K562 (cell line): ENCODE measurements around the gene DHX32. TPM values are rescaled to one million over a fixed set of nuclear protein-coding genes. Genes with fewer than 3 reads are reported as not detected.

Source experiments
- ATAC-seq: fragments of 200-7000 bp; cut with Tn5 transposase; 3 replicates; pipeline ENCODE4 v1.9.1; 2020; ENCODE audit warnings: moderate library complexity
- BruUV-seq: library from RNA; stranded (reverse); fragments of 400-500 nt; replicated peaks from 2 replicates; lab custom pipeline; 2021; lab: Mats Ljungman, UMichigan
- CTCF ChIA-PET: fragments of 300-600 bp; formaldehyde crosslinking; extraction: SDS; loops from one replicate; lab custom pipeline; 2021; ENCODE audit warnings: low intra/inter-chr PET ratio; lab: Yijun Ruan, JAX
- POLR2A ChIA-PET: fragments of 300-600, 350-650 bp; sonication (Branson Sonifier 250); formaldehyde crosslinking; extraction: SDS; loops from one replicate; lab custom pipeline; 2021; ENCODE audit warnings: antibody characterized with exemption, inconsistent platforms; lab: Yijun Ruan, JAX
- DNase-seq, 4 experiments: peaks; one replicate each; pipeline versions ENCODE4 v3.0.0 to v3.0.0-alpha.2; 2011 to 2018; ENCODE audit warnings: low spot score in 3 of 4, mixed read lengths in 3 of 4; ENCODE audit errors: extremely low read depth in 1 of 4
- FAIRE-seq: peaks from 2 replicates; lab custom pipeline; 2011; peaks lifted over from hg19 to GRCh38; lab: Jason Lieb, UNC
- H2AFZ ChIP-seq: 2 replicates; pipeline ENCODE4 v1.6.0; 2011; ENCODE audit warnings: low read depth, low read length, control low read depth, inconsistent platforms
- H3K27ac ChIP-seq: fragments of 200-600 bp; 3 replicates; pipeline ENCODE4 v1.8.0; 2011; ENCODE audit warnings: low read depth, mild to moderate bottlenecking, control low read depth, inconsistent platforms, low read length, moderate library complexity, mixed read lengths; ENCODE audit errors: extremely low read depth
- H3K27me3 ChIP-seq, 2 experiments: fragments of 300-600 bp in 1 of 2; 2 replicates in 1 of 2; 3 replicates in 1 of 2; pipeline versions ENCODE4 v1.6.0 to v1.8.0; 2011; ENCODE audit warnings: inconsistent platforms in 2 of 2, low read length in 2 of 2, mild to moderate bottlenecking in 1 of 2, mixed read lengths in 1 of 2, moderate library complexity in 1 of 2; ENCODE audit not compliant: control insufficient read depth in 2 of 2, insufficient read depth in 2 of 2
- H3K36me3 ChIP-seq: fragments of 300-600 bp; 3 replicates; pipeline ENCODE4 v1.8.0; 2011; ENCODE audit warnings: mild to moderate bottlenecking, low read length, inconsistent platforms; ENCODE audit not compliant: control insufficient read depth, insufficient read depth
- H3K4me1 ChIP-seq, 2 experiments: fragments of 200-600 bp in 1 of 2; replicated peaks in 1 of 2; 2 replicates in 1 of 2; 3 replicates in 1 of 2; pipeline versions ENCODE4 v1.5.1 to v1.8.0; 2011; ENCODE audit warnings: inconsistent platforms in 2 of 2, low read length in 2 of 2, mild to moderate bottlenecking in 1 of 2, mixed read lengths in 1 of 2, moderate library complexity in 1 of 2; ENCODE audit not compliant: control insufficient read depth in 2 of 2, insufficient read depth in 2 of 2
- H3K4me2 ChIP-seq: 2 replicates; pipeline ENCODE4 v1.6.1; 2011; ENCODE audit warnings: low read length, control low read depth, inconsistent platforms, mixed read lengths; ENCODE audit not compliant: insufficient read depth
- H3K4me3 ChIP-seq: fragments of 200-600 bp; sonication (generic), shearing (Covaris generic); 2 replicates; pipeline ENCODE4 v1.5.1; 2016; ENCODE audit warnings: control low read depth, inconsistent platforms
- H3K79me2 ChIP-seq: fragments of 200-600 bp; 3 replicates; pipeline ENCODE4 v1.8.0; 2011; ENCODE audit warnings: low read length, inconsistent platforms; ENCODE audit not compliant: control insufficient read depth, insufficient read depth
- H3K9ac ChIP-seq, 2 experiments: 2 replicates each; pipeline versions ENCODE4 v1.6.0 to v1.6.1; 2011; ENCODE audit warnings: low read depth in 2 of 2, low read length in 2 of 2, control low read depth in 1 of 2, inconsistent platforms in 1 of 2, mild to moderate bottlenecking in 1 of 2, mixed read lengths in 1 of 2; ENCODE audit not compliant: insufficient read depth in 1 of 2
- H3K9me1 ChIP-seq: one replicate; pipeline ENCODE4 v1.6.0; 2011; ENCODE audit warnings: inconsistent platforms, mild to moderate bottlenecking, low read length, moderate library complexity; ENCODE audit not compliant: control insufficient read depth, insufficient read depth
- H3K9me3 ChIP-seq: replicated peaks from 2 replicates; pipeline ENCODE4 v1.5.1; 2011; ENCODE audit warnings: low read depth, low read length, inconsistent platforms; ENCODE audit not compliant: control insufficient read depth, insufficient read depth
- H4K20me1 ChIP-seq: replicated peaks from 2 replicates; pipeline ENCODE4 v1.6.1; 2011; ENCODE audit warnings: low read length, inconsistent platforms, mixed read lengths; ENCODE audit not compliant: control insufficient read depth, insufficient read depth
- ESRRB ChIP-seq: fragments of 250-450 bp; sonication (Bioruptor Pico); IDR thresholded peaks from 2 replicates; pipeline ENCODE4 v1.5.0; 2020; ENCODE audit warnings: mild to moderate bottlenecking, moderate library complexity, borderline replicate concordance
- FIP1L1 ChIP-seq: fragments of 200-400 bp; formaldehyde crosslinking; IDR thresholded peaks from 2 replicates; pipeline ENCODE4 v1.6.1; 2018; ENCODE audit warnings: mild to moderate bottlenecking, low read depth, low read length; ENCODE audit not compliant: poor library complexity, severe bottlenecking
- HEY1 ChIP-seq: fragments of 250-450 bp; sonication (Bioruptor Pico); IDR thresholded peaks from 2 replicates; pipeline ENCODE4 v1.5.0; 2020; ENCODE audit warnings: mild to moderate bottlenecking, moderate library complexity, borderline replicate concordance
- RBM25 ChIP-seq: fragments of 200-400 bp; formaldehyde crosslinking; IDR thresholded peaks from 2 replicates; pipeline ENCODE4 v1.6.1; 2018; ENCODE audit warnings: low read length, low read depth, moderate library complexity; ENCODE audit not compliant: severe bottlenecking
- TCF7L2 ChIP-seq: fragments of 150-350 bp; IDR thresholded peaks from 2 replicates; pipeline ENCODE4 v1.6.1; 2016; ENCODE audit warnings: low read depth, mild to moderate bottlenecking, low read length, moderate library complexity
- ZC3H8 ChIP-seq: fragments of 450-650 bp; IDR thresholded peaks from 2 replicates; pipeline ENCODE4 v1.6.1; 2017
- ZNF212 ChIP-seq: fragments of 450-650 bp; formaldehyde crosslinking; IDR thresholded peaks from 2 replicates; pipeline ENCODE4 v1.4.0; 2020; ENCODE audit warnings: mild to moderate bottlenecking
- ZNF644 ChIP-seq: fragments of 200-800 bp; sonication (Bioruptor generic); IDR thresholded peaks from 2 replicates; pipeline ENCODE4 v1.6.1; 2016; ENCODE audit warnings: low read depth, missing genetic modification characterization, missing compliant biosample characterization
- ZNF830 ChIP-seq: fragments of 250-450 bp; sonication (Bioruptor Pico); IDR thresholded peaks from 2 replicates; pipeline ENCODE4 v1.5.0; 2021; ENCODE audit warnings: mild to moderate bottlenecking
- ZSCAN32 ChIP-seq: fragments of 450-650 bp; formaldehyde crosslinking; IDR thresholded peaks from 2 replicates; pipeline ENCODE4 v1.4.0; 2020; ENCODE audit warnings: mild to moderate bottlenecking, moderate library complexity
- WGBS: fragments of 100-300 bp; shearing (Covaris generic); methylation state at CpG from one replicate; pipeline ENCODE4 v1.1.6; 2016; ENCODE audit warnings: low coverage, mixed read lengths; ENCODE audit not compliant: insufficient coverage; ENCODE audit errors: missing lambda C conversion rate; 5-methylcytosine and 5-hydroxymethylcytosine counted together
- in situ Hi-C: fragments of 300-500 bp; cut with MboI; formaldehyde crosslinking; loops from 4 replicates; pipeline ENCODE4 v1.15.0; 2018; ENCODE audit warnings: inconsistent platforms, mixed read lengths
- intact Hi-C: fragments of 100-400 bp; cut with micrococcal nuclease; formaldehyde crosslinking; loops from 2 replicates; pipeline ENCODE4 v1.14.2; 2022
- polyA plus RNA-seq, 8 experiments: library from polyadenylated mRNA; depleted of rRNA in 4 of 8; stranded (reverse) in 5 of 8; unstranded in 3 of 8; fragments of >200 nt; fragmentation: Nextera tagmentation in 2 of 8; fragmentation: Illumina TruSeq in 1 of 8; extraction: Ambion mirVana in 2 of 8; extraction: Trizol in 1 of 8; gene quantifications; 2 replicates each; pipeline versions ENCODE4 v1.2.1 to v1.2.3, GENCODE V29; 2011 to 2014; ENCODE audit warnings: inconsistent platforms in 1 of 8, missing spikeins in 1 of 8
- total RNA-seq, 7 experiments: library from RNA; depleted of rRNA in 6 of 7; stranded (reverse); fragments of >200 nt in 6 of 7; fragmentation: Illumina TruSeq in 2 of 7; extraction: Trizol in 2 of 7; gene quantifications; 2 replicates each; pipeline versions ENCODE4 v1.2.1 to v1.2.3, GENCODE V29; 2011 to 2021; ENCODE audit warnings: low replicate concordance in 1 of 7
- TF ChIP-seq, protein P1 (sequence below): sonication (generic); formaldehyde crosslinking; IDR thresholded peaks from 2 replicates; pipeline ENCODE4 v1.8.0; 2022; ENCODE audit warnings: missing genetic modification reagents, mild to moderate bottlenecking, borderline replicate concordance
- TF ChIP-seq, protein P2 (sequence below): fragments of 250-450 bp; sonication (Bioruptor Pico); IDR thresholded peaks from 2 replicates; pipeline ENCODE4 v1.8.0; 2022; ENCODE audit warnings: moderate library complexity, mild to moderate bottlenecking, inconsistent platforms
- TF ChIP-seq, protein P3 (sequence below): fragments of 250-450 bp; sonication (Bioruptor Pico); IDR thresholded peaks from 2 replicates; pipeline ENCODE4 v1.5.0; 2022; ENCODE audit warnings: mild to moderate bottlenecking
- TF ChIP-seq, protein P4 (sequence below), 2 experiments: fragments of 450-650 bp; conservative IDR thresholded peaks; 2 replicates each; pipeline ENCODE4 v1.6.1; 2017; ENCODE audit warnings: mild to moderate bottlenecking in 2 of 2, moderate library complexity in 2 of 2

DHX32 gene
- total and polyA plus RNA-seq, 9 of the 15 experiments (the other 6 are each of a cell fraction or from before 2014, with no cell fraction given), result 5.8 to 23.5 (median 17.5) TPM

DNA sequence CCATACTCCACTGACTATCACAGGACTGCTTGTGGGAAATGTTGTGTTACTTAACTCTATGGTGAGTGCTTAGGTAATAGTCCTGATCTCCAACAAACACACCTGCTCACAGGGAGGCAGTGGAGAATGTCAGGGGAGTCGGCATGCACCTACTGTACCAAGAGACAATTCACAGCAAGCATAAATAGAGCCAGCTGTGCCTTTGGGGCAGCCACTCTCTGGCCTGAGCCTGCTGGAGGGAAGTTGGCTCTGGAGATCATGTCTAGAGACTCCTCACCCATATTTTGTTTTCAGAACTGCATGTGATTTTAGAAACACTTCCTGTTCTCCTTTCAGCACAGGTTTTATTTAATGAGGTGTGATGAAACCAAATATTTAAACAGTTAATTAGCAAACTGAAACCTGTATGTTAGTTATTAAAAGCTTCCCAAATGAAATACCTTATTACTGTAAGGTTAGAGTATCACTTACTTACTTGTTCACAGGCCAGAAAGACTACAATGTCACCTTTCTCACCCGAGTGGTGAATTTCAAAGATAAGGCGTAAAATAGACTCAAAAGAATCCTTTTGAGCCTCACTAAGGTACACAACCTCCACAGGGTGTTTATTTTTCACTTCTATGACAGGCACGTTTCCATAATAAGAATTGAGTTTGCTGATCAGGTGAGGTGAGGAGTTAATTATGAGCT lies 21.8 kb downstream of the DHX32 start (continued):
- TF ChIP-seq, protein P1, sequence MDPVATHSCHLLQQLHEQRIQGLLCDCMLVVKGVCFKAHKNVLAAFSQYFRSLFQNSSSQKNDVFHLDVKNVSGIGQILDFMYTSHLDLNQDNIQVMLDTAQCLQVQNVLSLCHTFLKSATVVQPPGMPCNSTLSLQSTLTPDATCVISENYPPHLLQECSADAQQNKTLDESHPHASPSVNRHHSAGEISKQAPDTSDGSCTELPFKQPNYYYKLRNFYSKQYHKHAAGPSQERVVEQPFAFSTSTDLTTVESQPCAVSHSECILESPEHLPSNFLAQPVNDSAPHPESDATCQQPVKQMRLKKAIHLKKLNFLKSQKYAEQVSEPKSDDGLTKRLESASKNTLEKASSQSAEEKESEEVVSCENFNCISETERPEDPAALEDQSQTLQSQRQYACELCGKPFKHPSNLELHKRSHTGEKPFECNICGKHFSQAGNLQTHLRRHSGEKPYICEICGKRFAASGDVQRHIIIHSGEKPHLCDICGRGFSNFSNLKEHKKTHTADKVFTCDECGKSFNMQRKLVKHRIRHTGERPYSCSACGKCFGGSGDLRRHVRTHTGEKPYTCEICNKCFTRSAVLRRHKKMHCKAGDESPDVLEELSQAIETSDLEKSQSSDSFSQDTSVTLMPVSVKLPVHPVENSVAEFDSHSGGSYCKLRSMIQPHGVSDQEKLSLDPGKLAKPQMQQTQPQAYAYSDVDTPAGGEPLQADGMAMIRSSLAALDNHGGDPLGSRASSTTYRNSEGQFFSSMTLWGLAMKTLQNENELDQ, result no peak
- TF ChIP-seq HEY1 (CRISPR knock-in tag) (no peak), ESRRB (no peak)

DNA sequence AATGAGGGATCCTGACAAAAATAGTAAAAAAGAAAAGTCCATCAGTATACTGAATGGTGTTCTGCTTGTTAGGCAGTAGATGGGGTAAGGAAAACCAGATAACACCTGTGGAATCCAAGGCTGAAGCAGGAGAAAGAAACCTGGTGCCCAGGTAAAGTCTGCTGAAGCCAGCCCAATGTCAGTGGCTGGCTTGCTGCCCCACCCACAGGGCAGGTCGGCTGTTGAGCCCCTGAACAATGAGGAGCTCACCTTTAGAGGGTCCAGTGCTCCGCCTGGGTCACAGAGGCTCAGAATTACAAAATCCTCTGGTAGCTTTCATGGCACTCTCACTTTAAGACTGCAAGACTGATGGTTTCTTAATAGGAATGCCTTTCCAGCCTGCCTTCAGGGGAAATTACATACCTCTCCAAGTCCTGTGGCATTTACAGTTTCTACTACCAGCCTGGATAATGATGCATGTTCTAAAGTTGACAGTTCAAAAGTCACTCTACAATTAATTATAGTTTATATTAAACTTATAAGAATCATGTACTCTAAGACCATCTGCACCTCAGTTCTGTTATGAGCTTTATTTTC lies 23.8 kb downstream of the DHX32 start:
- no peak for ATAC-seq
- Histone ChIP-seq H3K79me2 (no peaks in the 10 kb centered on the region), H4K20me1 (no peaks in the 10 kb centered on the region), H3K9ac (no peak overlapping the region), H3K27me3 (no peaks in the 10 kb centered on the region), H3K9me3 (no peaks in the 10 kb centered on the region), H3K4me3 (no peak overlapping the region), H2AFZ (no peak overlapping the region), H3K4me2 (no peak overlapping the region), H3K9me1 (no peaks in the 10 kb centered on the region), H3K4me1 (no peaks in the 10 kb centered on the region), H3K27ac (no peak overlapping the region), H3K36me3 (peaks cover 26% of the 10 kb centered on the region; the same call in 2 of the 3 replicates)
- intact Hi-C loops, result no loop called here
- no peak for DNase-seq
- in situ Hi-C loops, result no loop called here
- BruUV-seq, result no TSS peak
- WGBS, result 47% methylated on average over 2 of the region's 2 CpGs
- ChIA-PET POLR2A (no interaction called here), CTCF (no interaction called here)
- no peak for FAIRE-seq
- no peak for TF ChIP-seq FIP1L1
- TF ChIP-seq ZNF212 (CRISPR knock-in tag), result no peak
- TF ChIP-seq, protein P2, sequence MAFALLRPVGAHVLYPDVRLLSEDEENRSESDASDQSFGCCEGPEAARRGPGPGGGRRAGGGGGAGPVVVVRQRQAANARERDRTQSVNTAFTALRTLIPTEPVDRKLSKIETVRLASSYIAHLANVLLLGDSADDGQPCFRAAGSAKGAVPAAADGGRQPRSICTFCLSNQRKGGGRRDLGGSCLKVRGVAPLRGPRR (CRISPR knock-in tag), result no peak
- TF ChIP-seq, protein P3, sequence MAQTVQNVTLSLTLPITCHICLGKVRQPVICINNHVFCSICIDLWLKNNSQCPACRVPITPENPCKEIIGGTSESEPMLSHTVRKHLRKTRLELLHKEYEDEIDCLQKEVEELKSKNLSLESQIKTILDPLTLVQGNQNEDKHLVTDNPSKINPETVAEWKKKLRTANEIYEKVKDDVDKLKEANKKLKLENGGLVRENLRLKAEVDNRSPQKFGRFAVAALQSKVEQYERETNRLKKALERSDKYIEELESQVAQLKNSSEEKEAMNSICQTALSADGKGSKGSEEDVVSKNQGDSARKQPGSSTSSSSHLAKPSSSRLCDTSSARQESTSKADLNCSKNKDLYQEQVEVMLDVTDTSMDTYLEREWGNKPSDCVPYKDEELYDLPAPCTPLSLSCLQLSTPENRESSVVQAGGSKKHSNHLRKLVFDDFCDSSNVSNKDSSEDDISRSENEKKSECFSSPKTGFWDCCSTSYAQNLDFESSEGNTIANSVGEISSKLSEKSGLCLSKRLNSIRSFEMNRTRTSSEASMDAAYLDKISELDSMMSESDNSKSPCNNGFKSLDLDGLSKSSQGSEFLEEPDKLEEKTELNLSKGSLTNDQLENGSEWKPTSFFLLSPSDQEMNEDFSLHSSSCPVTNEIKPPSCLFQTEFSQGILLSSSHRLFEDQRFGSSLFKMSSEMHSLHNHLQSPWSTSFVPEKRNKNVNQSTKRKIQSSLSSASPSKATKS, result no peak
- TF ChIP-seq, protein P4, sequence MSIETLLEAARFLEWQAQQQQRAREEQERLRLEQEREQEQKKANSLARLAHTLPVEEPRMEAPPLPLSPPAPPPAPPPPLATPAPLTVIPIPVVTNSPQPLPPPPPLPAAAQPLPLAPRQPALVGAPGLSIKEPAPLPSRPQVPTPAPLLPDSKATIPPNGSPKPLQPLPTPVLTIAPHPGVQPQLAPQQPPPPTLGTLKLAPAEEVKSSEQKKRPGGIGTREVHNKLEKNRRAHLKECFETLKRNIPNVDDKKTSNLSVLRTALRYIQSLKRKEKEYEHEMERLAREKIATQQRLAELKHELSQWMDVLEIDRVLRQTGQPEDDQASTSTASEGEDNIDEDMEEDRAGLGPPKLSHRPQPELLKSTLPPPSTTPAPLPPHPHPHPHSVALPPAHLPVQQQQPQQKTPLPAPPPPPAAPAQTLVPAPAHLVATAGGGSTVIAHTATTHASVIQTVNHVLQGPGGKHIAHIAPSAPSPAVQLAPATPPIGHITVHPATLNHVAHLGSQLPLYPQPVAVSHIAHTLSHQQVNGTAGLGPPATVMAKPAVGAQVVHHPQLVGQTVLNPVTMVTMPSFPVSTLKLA (conservative IDR thresholded peaks at IDR 0.05), result no peak
- TF ChIP-seq TCF7L2, result no peak
- no peak for TF ChIP-seq ZC3H8
- TF ChIP-seq ZNF830, result no peak
- TF ChIP-seq ZSCAN32 (CRISPR knock-in tag), result no peak
- no peak for TF ChIP-seq ZNF644
- no peak for TF ChIP-seq RBM25
